HepG2 (cell line): Measurements from ENCODE around the gene PRKAG3. TPM values are rescaled to one million over a fixed set of nuclear protein-coding genes. Genes with fewer than 3 reads are reported as not detected.

Experiments used
- ATAC-seq: fragments of 200-7000 bp; cut with Tn5 transposase; 3 replicates; pipeline ENCODE4 v1.9.1; 2020; ENCODE audit warnings: mild to moderate bottlenecking, moderate library complexity
- BruUV-seq: library from RNA; stranded (reverse); fragments of 400-500 nt; replicated peaks from 2 replicates; lab custom pipeline; 2021; lab: Mats Ljungman, UMichigan
- CTCF ChIA-PET: fragments of 300-600 bp; formaldehyde crosslinking; extraction: SDS; loops from one replicate; lab custom pipeline; 2021; ENCODE audit warnings: low total read pairs, inconsistent platforms, low intra/inter-chr PET ratio; lab: Yijun Ruan, JAX
- POLR2A ChIA-PET: fragments of 350-600 bp; sonication (Branson Sonifier 250); formaldehyde crosslinking; loops from one replicate; lab custom pipeline; 2020; ENCODE audit warnings: antibody characterized with exemption, inconsistent platforms; lab: Yijun Ruan, JAX
- DNase-seq: peaks from one replicate; pipeline ENCODE4 v3.0.0-alpha.2; 2015; ENCODE audit warnings: low spot score
- FAIRE-seq: peaks from 3 replicates; lab custom pipeline; 2011; peaks lifted over from hg19 to GRCh38; lab: Jason Lieb, UNC
- H2AFZ ChIP-seq: one replicate; pipeline ENCODE4 v1.6.1; 2011; ENCODE audit warnings: low read length, inconsistent platforms
- H3K27ac ChIP-seq: fragments of 300-600 bp; 3 replicates; pipeline ENCODE4 v1.8.0; 2011; ENCODE audit warnings: mixed run types, mild to moderate bottlenecking, mixed read lengths, low read length, inconsistent platforms; ENCODE audit not compliant: insufficient read depth; ENCODE audit errors: extremely low read length
- H3K27me3 ChIP-seq, 2 experiments: fragments of 200-600 bp in 1 of 2; 2 replicates in 1 of 2; 3 replicates in 1 of 2; pipeline versions ENCODE4 v1.6.0 to v1.8.0; 2011; ENCODE audit warnings: low read length in 2 of 2, mild to moderate bottlenecking in 2 of 2, moderate library complexity in 2 of 2, inconsistent platforms in 1 of 2; ENCODE audit not compliant: insufficient read depth in 2 of 2, control insufficient read depth in 1 of 2
- H3K36me3 ChIP-seq, 2 experiments: fragments of 200-600 bp in 1 of 2; replicated peaks in 1 of 2; 2 replicates in 1 of 2; 3 replicates in 1 of 2; pipeline versions ENCODE4 v1.5.1 to v1.8.0; 2011; ENCODE audit warnings: low read length in 2 of 2, inconsistent platforms in 1 of 2; ENCODE audit not compliant: insufficient read depth in 2 of 2, control insufficient read depth in 1 of 2
- H3K4me1 ChIP-seq: 2 replicates; pipeline ENCODE4 v1.5.1; 2012; ENCODE audit warnings: low read length, inconsistent platforms; ENCODE audit not compliant: insufficient read depth
- H3K4me2 ChIP-seq: 2 replicates; pipeline ENCODE4 v1.6.0; 2011; ENCODE audit warnings: low read depth, low read length, inconsistent platforms
- H3K4me3 ChIP-seq, 3 experiments: fragments of 200-600 bp in 1 of 3; sonication (generic), shearing (Covaris generic) in 1 of 3; replicated peaks in 1 of 3; 2 replicates each; pipeline ENCODE4 v1.5.1; 2011 to 2016; ENCODE audit warnings: low read length in 3 of 3, inconsistent platforms in 2 of 3, low read depth in 2 of 3, mild to moderate bottlenecking in 2 of 3, control low read depth in 1 of 3, mixed read lengths in 1 of 3; ENCODE audit not compliant: insufficient read depth in 1 of 3
- H3K79me2 ChIP-seq: one replicate; pipeline ENCODE4 v1.6.1; 2011; ENCODE audit warnings: low read length, inconsistent platforms; ENCODE audit not compliant: insufficient read depth
- H3K9ac ChIP-seq: 2 replicates; pipeline ENCODE4 v1.6.0; 2011; ENCODE audit warnings: mild to moderate bottlenecking, low read depth, low read length, inconsistent platforms; ENCODE audit not compliant: insufficient read depth
- H3K9me3 ChIP-seq: 2 replicates; pipeline ENCODE4 v1.5.1; 2012; ENCODE audit warnings: mild to moderate bottlenecking, low read length
- H4K20me1 ChIP-seq: 2 replicates; pipeline ENCODE4 v1.6.0; 2011; ENCODE audit warnings: inconsistent platforms, mild to moderate bottlenecking, low read length, moderate library complexity; ENCODE audit not compliant: insufficient read depth
- CENPX ChIP-seq: sonication (generic); formaldehyde crosslinking; IDR thresholded peaks from 2 replicates; pipeline ENCODE4 v1.9.0; 2021; ENCODE audit warnings: mild to moderate bottlenecking, missing genetic modification reagents, moderate library complexity
- KLF6 ChIP-seq: IDR thresholded peaks from 2 replicates; pipeline ENCODE4 v1.8.0; 2016; ENCODE audit warnings: missing biosample characterization, missing genetic modification reagents
- NR3C1 ChIP-seq: sonication (generic); formaldehyde crosslinking; IDR thresholded peaks from 2 replicates; pipeline ENCODE4 v1.4.0; 2020; ENCODE audit warnings: missing genetic modification reagents
- POGK ChIP-seq: sonication (generic); formaldehyde crosslinking; conservative IDR thresholded peaks from 2 replicates; pipeline ENCODE4 v1.8.0; 2022; ENCODE audit warnings: mild to moderate bottlenecking, moderate library complexity, missing genetic modification reagents
- PRDM4 ChIP-seq: sonication (generic); formaldehyde crosslinking; IDR thresholded peaks from 2 replicates; pipeline ENCODE4 v1.9.0; 2021; ENCODE audit warnings: missing genetic modification reagents, borderline replicate concordance
- PRPF4 ChIP-seq: fragments of 200-400 bp; formaldehyde crosslinking; IDR thresholded peaks from 2 replicates; pipeline ENCODE4 v1.6.1; 2016; ENCODE audit warnings: low read length, low read depth; ENCODE audit not compliant: poor library complexity, severe bottlenecking
- PTBP1 ChIP-seq: fragments of 200-400 bp; formaldehyde crosslinking; IDR thresholded peaks from 2 replicates; pipeline ENCODE4 v1.6.1; 2018; ENCODE audit warnings: low read length, low read depth; ENCODE audit not compliant: poor library complexity, severe bottlenecking
- RAD21 ChIP-seq: fragments of 450-650 bp; formaldehyde crosslinking; IDR thresholded peaks from 2 replicates; pipeline ENCODE4 v1.5.0; 2020; ENCODE audit warnings: mild to moderate bottlenecking
- SSRP1 ChIP-seq: IDR thresholded peaks from 2 replicates; pipeline ENCODE4 v1.6.1; 2016; ENCODE audit warnings: control low read depth
- ZBTB3 ChIP-seq: sonication (generic); formaldehyde crosslinking; IDR thresholded peaks from 2 replicates; pipeline ENCODE4 v1.4.0; 2020; ENCODE audit warnings: low read depth, mild to moderate bottlenecking, moderate library complexity, missing genetic modification reagents, borderline replicate concordance
- ZBTB42 ChIP-seq: sonication (generic); formaldehyde crosslinking; IDR thresholded peaks from 2 replicates; pipeline ENCODE4 v1.5.0; 2020; ENCODE audit warnings: mild to moderate bottlenecking, missing genetic modification reagents
- ZFP62 ChIP-seq: sonication (generic); formaldehyde crosslinking; IDR thresholded peaks from 2 replicates; pipeline ENCODE4 v1.4.0; 2020; ENCODE audit warnings: missing genetic modification reagents
- ZHX1 ChIP-seq: sonication (generic); formaldehyde crosslinking; IDR thresholded peaks from 2 replicates; pipeline ENCODE4 v1.8.1; 2022; ENCODE audit warnings: low read depth, mild to moderate bottlenecking, missing genetic modification reagents
- WGBS: methylation state at CpG from one replicate; pipeline ENCODE4 v1.1.6; 2017; ENCODE audit warnings: low lambda C conversion rate; 5-methylcytosine and 5-hydroxymethylcytosine counted together
- in situ Hi-C: cut with HindIII; loops from 2 replicates; pipeline ENCODE4 v1.10.0; 2017; ENCODE audit warnings: low pct_unique_long_range_greater_than_20kb; ENCODE audit not compliant: extremely low pct_ligation_motif_present
- intact Hi-C: fragments of 100-400 bp; cut with micrococcal nuclease; formaldehyde crosslinking; loops from one replicate; pipeline ENCODE4 v1.10.0; 2022; ENCODE audit not compliant: unreplicated experiment
- polyA plus RNA-seq, 8 experiments: library from polyadenylated mRNA; depleted of rRNA in 3 of 8; stranded (reverse) in 7 of 8; unstranded in 1 of 8; fragments of >200 nt; fragmentation: Illumina TruSeq in 4 of 8; extraction: Trizol in 4 of 8; gene quantifications; 2 replicates each; pipeline versions ENCODE4 v1.2.1 to v1.2.3, GENCODE V29; 2011 to 2016; ENCODE audit warnings: low read depth in 4 of 8, missing spikeins in 1 of 8, mixed read lengths in 1 of 8; ENCODE audit not compliant: insufficient read depth in 1 of 8
- total RNA-seq, 5 experiments: library from RNA; depleted of rRNA; stranded (reverse); fragments of >200 nt; fragmentation: Illumina TruSeq; extraction: Trizol; gene quantifications; 2 replicates each; pipeline ENCODE4 v1.2.3, GENCODE V29; 2016; ENCODE audit warnings: low read depth in 1 of 5

PRKAG3 gene
- total and polyA plus RNA-seq, 2 of the 13 experiments (the other 11 are each of a cell fraction or from before 2014, with no cell fraction given) = not detected

GRCh38 chr2:218832081-218832480 is 478 bp upstream of the PRKAG3 start:
- BruUV-seq = no TSS peak
- H3K36me3 ChIP-seq = no peaks in the 10 kb centered on the region
- no peak overlapping the region for H3K27ac ChIP-seq
- H4K20me1 ChIP-seq = no peaks in the 10 kb centered on the region
- no peak for DNase-seq
- no peak overlapping the region for H3K4me3 ChIP-seq
- CTCF ChIA-PET = no interaction called here
- POLR2A ChIA-PET = interaction anchor here (1.0 kb wide), 1 partner anchor 50 kb away, joined by 3 read pairs; the partner anchor contains the start of gene CYP27A1
- FAIRE-seq = no peak
- no peak overlapping the region; the same call in 1 of the 2 replicates for H3K4me2 ChIP-seq
- H3K27me3 ChIP-seq = peaks cover 16 to 79% of the 10 kb centered on the region in 2 experiments; a peak in 4 of 5 replicates
- 86% methylated on average over 3 of the region's 3 CpGs for WGBS
- TF ChIP-seq ZFP62 (no peak), PRPF4 (no peak), ZBTB42 (no peak), PTBP1 (no peak), POGK (no peak), NR3C1 (CRISPR knock-in tag) (no peak), KLF6 (CRISPR knock-in tag) (no peak), RAD21 (no peak), ZBTB3 (CRISPR knock-in tag) (no peak), SSRP1 (no peak), CENPX (CRISPR knock-in tag) (no peak), PRDM4 (CRISPR knock-in tag) (no peak), ZHX1 (CRISPR knock-in tag) (no peak)
- in situ Hi-C loops (loop anchor here (25.0 kb wide), 1 partner anchor 95 kb away; no protein-coding TSS in a partner anchor), intact Hi-C loops (no loop called here)
- peak; percentile 4; the same call in 2 of the 3 replicates for ATAC-seq
- no peaks in the 10 kb centered on the region for H3K79me2 ChIP-seq
- H3K9me3 ChIP-seq = no peaks in the 10 kb centered on the region
- H2AFZ ChIP-seq = no peak overlapping the region
- no peak overlapping the region for H3K9ac ChIP-seq
- H3K4me1 ChIP-seq = peaks cover 40% of the 10 kb centered on the region
